Kidney tubule cell (primary cell): Measurements from ENCODE around the gene RAD51B.

ENCODE experiments used
- DNase-seq: peaks from one replicate; pipeline ENCODE4 v3.0.0-alpha.2; 2018; ENCODE audit warnings: low spot score

RAD51B gene

DNA sequence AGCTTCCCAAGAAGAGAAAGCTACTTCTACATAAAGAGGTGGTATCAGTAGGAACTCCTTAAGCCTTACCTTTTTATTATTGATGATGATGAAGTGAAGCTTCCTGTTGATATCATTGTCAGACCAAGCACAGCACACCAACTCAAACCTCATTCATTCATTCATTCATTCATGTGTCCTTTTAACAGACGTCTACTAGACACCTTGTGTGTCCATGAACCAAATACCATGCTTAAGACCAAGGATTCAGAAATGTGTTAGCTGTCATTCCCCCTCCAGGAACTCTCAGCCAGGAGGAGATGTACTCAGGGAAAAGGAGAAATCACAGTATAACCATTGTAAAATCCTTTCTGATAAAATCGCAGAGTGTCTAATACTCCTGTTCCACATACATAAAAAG is 778.5 kb downstream of the RAD51B start:
- no peak for DNase-seq

DNA sequence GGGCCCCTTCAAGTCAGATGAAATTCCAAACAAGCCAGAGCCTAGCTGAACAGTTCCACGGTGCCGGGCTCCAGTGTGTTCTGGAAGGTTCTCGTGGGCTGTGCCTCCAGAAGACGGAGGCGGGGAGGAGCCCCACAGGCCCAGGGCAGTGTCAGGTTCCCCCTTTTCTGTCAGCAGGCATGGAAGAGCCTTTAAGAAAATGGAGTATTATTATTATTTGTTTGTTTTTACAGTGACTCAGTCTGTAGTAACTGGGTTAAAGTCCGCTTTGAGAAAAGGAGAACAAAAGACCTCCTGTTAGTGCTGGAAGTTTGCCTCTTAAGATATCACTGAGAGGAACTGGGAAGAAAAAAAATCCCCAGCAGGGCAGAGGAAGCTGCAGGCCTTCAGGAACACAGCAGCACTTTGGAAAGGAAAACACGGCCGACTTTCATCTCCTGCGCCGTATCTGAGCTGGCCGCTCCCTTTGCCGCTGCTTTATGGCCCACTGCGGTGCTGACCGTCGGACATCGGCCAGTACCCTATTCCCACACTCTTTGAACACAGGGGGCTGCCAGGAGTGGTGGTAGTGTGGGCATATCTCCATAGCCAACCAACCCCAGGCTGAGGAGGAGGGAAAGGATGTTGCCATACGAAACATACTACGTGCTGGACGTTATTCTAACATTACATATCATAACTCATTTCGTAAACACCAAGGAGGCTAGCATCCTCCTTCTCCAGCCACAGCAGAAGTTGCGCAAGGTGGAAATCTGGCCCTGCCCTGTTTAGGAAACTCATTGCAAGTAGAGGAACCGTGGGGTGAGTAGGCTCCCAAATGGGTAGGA is 779.3 kb downstream of the RAD51B start:
- DNase-seq: peak; percentile 80

DNA sequence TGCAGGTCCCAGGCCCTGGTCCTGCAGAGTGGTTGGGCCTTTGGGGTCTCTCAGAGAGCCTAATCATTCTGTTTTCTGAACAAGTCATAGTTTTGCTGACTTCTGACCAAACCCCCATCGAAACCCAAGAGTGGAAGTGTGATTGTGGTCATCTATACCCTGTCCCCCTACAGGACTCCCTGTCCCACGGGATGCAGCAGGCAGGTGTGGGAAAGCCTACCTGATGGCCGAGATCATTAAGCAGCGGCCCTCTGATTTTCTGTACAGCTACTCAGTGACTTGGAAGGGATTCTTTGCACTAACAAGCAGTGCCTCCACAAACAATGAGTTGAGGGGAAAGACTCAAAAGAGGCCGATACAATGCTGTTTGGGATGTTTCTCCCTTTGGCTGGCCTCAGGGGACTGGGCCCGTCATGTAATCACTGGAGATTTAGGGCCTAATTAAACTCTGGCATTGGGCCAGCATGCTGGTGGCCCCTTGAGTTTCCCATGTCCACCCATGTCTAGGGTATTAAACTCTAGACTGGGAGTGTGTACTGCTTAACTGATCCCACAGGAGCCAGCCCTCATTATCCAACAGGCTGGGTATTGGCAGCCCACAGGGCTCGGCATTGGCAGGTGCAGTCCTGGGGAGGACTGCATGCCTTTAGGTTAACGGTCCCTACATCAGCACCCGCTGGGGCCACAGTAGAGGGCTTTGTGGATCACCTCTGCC is 780.5 kb downstream of the RAD51B start:
- no peak for DNase-seq

DNA sequence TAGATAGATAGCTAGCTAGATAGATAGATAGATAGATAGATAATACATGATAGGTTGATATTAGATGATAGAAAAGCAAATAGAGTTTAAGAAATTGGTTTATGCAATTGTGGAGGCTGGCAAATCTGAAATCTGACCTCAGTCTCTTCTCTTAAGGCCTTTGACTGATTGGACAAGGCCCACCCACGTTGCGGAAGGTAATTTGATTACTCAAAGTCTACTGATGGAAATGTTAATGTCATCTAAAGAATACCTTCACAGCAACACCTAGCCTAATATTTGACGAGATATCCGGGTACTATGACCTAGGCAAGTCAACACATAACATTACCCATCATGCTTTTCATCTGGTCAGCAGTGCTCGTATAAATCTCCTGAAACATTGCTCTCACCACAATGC is 782.9 kb downstream of the RAD51B start:
- DNase-seq: no peak

DNA sequence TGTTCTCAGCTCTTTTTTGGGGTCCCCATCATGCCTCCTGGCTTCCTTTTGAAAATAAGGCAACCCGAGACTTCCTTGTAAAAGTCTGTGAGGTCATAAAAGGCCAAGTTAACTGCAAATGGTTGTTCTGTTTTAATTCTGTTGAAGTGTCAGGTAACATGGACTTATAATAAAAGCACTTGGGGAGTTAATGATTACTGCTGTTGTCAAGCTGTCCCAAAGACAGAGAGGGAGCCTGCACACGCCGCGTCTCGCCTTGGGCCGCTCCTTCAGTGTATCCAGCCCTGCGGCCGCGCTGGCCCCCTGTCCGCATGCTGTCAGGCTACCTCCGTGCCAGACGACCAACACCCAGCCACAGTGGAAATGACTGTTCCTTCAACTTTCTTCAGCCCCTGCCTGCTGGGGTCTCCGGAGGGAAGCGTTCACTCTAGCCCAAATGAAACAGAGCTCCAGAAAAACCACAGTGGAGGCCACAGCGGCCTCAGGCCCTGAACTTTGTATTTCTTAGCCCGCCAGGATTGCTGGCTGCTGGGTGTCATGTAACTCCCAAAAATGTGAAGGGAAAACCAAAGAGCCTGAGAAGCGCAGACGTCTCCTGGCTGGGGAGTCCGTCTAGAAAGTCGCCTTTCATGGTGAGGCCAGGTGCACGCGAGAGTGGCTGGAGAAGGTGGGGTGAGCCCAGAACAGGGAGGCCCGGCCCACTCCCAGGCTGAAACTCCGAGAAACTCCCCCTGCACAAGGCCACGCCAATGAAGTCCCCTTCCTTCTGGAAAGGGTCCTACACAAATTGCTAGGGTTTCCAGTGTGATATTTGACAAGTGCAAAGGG is 784.2 kb downstream of the RAD51B start:
- DNase-seq: no peak

DNA sequence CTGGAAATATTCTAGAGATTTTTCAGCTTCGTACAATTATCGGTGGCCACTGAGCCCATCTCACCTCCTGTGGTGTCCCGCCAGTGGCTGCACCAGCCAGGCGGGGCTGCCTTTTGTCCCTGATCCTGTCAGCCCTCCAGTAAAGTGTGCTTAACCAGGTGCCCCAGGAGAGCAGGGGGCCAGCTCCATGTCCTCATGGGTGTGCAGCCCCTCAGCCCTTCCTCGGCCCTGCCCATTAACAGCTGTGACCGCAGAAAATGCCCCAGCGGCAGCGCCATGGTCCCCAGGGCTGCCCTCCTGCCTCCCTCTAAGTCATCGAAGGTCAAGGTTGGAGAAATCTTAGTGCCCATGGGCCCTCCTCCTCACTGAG is 784.8 kb downstream of the RAD51B start:
- DNase-seq: no peak

DNA sequence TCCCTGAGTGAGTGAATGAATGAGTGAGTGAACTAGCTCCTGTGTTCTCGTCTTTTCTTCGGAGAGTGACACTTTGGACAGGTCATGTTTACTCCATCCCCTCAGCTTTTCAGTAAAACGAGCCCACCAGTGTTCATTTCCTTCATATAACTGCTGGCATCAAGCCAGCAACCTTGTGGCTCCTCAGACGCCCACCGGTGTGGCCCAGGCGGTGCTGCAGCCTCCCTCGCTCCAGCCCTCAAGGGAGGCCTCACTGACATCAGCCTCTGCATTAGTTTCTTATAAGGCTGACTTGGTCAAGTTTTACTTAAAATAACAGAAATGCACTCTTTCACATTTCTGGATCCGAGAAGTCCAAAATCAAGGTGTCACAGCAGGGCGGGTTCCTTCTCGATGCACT is 785.2 kb downstream of the RAD51B start:
- no peak for DNase-seq

DNA sequence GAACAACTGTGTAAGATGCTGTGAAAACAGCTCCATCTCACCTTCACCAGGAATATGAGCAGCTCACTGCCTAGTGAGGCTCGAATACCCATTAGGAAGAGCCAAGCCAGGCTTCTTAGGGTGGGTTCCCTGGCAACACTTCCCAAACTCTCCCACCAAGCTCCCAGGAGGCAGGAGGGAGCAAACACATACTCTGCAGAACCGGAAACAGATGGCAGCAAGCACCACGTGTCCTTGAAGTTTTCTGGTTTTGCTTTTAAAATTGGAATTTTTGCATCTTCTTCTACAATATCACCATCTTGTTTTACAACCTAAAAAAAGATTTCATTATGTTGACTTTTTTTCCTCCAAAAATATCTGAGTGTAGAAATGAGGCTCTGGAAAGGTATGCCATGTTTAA is 786.6 kb downstream of the RAD51B start:
- DNase-seq: no peak

DNA sequence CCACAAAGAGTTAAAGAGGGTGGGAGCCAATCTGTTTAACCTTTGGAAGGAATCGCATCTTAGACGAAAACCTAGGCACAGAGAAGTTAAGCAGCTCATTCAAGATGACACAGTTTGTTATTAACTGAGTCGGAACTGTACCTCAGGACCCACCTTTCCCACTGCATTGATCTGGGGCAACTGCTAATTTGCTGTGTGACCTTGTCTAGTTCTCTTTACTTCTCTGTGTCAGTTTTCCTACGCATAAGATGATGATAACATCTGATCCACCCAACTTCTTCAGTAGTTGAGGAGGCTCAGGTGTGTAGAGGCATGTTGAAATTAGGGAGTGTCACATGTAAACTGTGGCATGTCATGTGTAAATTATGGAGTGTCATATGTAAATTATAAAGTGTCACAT is 787.1 kb downstream of the RAD51B start:
- no peak for DNase-seq

DNA sequence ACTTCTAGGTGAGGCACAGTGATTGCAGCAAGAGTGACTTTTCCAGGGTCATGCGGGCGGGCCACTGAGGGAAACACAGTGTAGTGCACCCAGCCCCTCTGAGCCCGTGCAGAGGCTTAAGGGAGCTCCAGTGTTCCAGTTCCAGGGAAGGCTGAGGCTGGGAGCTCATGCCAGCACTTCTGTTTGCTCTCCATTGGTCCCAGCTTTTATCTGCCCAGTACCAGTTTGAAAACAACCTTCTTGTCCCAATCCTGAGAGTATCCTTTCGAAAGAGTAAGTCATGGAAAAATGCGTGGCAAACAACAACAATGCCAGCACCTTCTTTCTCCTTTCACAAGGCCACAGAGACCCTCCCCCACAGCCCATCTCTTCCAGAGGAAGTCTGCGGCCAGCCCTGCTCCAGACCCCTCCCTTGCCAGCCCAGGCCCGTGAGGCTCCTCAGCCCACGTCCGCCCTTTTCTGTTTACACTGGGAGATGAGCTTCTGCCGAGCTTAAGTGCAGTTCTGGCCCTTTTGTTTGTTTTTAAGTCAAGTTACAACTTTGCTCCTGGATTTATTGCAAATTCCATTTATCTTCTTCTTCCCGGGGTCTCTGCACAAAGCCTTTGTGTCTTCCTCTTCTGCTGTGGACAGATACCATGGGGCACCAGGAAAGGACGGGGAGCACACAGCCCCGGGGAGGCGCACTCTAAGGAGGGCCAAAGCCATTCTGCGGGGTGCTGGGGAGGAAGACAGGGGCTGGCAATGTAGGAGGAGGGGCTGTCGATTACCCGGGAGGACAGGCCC is 787.7 kb downstream of the RAD51B start:
- DNase-seq: no peak

DNA sequence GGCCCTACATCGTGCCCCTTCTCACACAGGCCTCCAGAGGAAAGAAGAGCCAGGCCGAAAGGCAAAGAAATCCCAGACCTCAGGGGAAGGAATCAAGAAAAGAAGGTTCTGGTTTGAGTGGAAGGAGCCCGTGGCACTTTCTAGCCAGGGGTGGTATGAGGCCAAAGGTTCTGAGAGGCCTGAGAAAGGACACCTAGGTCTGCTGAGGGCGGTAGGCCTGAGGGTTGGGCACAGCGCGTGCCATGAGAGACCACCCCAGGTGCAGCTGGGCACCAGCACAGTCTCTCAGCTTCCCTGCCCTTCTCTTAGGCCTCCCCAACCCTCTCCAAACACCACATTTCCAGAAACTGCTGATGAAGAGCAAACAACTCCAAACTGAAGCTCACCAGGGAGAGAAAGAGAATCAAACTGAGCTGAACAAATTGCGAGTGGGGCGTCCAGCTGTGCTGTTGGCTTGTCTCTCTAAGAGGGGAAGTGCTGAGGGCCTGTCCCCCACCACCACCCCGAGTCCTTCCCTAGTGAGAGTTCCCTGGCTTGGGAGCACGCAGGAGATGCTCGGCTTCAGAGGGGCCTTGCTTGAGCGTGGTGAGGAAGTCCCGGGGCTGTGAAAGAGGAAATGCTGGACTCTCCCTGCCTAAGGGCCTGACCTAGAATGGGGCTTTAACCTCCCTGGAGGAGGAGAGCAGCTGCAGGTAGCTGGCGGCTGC is 788.4 kb downstream of the RAD51B start:
- no peak for DNase-seq

DNA sequence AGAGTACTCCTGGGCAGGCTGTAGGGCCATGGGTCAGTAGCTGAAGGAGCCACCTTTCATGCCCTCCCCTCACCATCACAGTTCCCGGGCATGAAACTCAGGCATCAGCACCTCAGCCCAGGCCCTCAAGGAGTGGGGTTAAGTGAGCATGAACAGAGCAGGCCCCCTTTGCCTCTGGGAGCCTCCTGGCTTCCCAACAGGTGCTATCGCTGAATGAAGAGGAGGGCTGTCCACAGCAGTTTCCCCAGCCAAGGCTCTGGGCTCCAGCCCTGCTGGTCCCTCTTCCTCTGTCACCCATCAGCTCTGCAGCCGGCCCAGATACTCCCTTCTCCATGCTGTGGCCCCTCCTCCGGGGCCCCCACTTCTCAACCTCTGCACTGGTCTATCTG is 789.0 kb downstream of the RAD51B start:
- DNase-seq: no peak

DNA sequence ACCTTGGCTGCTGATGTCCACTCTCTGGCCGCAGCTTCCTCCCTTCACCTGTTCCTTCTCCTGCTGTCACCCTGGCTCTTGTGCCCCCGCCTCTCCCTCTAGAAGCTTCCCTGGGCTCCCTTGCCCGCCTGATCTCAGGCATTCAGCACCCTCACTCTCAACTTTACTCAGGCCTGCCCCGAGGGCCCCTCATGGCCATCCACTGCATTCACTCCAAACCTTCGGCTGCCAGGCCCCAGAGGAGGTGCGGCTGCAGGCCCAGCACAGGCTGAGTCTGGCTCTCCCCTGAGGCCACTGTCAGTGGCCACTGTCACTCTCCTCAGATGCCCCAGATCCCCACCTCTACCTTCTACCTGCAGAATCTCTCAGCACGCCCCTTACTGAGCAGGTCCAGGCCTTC is 789.4 kb downstream of the RAD51B start:
- no peak for DNase-seq

DNA sequence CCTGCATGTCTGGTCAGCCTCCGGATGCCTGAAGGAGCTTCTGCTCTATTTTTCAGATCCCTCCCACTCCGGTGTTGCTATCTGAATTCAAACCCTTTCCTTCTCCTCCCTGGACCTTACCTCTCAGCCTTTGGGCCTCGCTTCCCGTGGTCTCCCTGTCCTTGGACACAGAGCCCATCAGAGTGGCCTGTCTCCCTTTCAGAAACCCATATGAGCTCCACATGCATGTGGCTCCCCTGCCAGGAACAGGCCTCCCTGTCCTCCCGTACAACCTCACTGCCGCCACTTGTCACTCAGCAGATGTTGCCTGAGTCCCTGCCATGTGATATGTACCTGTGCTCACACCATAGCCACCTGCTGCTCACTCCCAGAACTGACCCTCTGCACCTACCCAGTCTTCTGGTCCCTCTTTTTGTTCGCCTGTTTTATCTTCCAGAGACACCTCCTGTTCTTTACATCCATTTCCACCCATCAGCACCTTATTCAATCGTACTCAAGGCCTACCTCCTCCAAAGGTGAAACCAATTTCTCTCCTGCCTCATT is 790.7 kb downstream of the RAD51B start:
- no peak for DNase-seq

DNA sequence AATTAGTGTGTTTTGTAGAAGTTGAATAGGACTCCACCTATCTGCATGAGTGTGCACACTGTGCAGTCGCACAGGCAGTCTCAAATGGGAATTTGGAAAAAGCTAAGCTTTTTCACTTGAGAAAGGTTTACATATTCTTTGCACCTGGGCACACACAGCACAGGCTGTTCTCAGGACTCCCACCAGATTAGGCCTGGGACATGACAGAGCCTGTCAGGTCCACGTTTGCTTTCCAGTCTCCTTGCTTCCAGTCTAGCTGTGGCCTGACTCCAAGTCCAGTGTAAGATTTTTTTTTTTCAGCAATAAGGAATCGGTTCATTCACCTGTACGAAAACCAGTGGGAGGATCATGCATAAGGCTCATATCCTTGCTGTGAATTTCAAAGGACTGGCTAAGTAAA is 792.0 kb downstream of the RAD51B start:
- no peak for DNase-seq

DNA sequence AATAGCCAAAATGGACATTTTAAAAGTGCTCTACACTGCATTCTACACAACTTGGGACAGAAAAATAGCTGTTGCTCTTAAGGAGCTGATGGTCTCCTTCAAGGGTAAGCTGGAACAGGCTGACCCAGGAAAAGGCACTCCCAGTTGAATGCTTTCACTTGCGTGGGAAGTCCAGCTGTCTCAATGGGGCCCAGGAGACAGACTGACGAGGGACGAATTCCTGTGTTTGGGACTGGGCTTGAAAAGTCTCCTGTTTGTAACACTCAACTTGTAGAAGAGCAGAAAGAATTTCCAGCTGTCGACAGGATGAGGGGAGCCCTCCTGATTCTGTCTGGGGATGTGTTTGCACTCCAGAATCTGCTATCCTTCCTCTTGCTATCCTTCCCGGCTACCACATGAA is 792.5 kb downstream of the RAD51B start:
- no peak for DNase-seq

DNA sequence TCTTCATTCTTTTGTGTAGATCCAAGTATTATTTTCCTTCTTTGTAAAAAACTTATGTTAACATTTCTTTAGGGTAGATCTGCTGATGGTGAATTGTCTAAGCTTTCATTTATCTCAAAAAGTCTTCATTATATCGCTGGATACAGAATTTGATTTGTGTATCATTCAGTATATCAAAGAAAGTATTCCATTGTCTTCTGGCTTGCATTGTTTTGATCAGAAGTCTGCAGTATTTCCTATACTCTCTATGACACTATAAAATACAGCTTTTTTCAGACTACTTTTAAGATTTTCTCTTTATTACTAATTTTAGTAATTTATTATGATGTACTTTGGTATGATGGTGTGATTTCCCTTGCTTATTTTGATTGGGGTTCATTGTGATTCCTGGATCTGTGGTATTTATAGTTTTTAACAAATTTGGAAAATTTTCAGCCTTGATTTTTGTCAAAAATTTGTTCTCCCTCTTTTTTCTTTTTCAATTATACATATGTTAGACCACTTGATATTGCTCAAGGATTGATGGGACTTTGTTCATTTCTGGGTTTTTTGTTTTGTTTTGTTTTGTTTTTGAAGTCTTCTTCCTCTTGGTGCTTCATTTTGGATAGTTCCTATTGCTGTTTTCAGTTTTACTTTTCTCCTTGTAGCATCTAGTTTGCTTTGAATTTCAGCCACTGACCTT is 796.8 kb downstream of the RAD51B start:
- DNase-seq: peak; percentile 46

DNA sequence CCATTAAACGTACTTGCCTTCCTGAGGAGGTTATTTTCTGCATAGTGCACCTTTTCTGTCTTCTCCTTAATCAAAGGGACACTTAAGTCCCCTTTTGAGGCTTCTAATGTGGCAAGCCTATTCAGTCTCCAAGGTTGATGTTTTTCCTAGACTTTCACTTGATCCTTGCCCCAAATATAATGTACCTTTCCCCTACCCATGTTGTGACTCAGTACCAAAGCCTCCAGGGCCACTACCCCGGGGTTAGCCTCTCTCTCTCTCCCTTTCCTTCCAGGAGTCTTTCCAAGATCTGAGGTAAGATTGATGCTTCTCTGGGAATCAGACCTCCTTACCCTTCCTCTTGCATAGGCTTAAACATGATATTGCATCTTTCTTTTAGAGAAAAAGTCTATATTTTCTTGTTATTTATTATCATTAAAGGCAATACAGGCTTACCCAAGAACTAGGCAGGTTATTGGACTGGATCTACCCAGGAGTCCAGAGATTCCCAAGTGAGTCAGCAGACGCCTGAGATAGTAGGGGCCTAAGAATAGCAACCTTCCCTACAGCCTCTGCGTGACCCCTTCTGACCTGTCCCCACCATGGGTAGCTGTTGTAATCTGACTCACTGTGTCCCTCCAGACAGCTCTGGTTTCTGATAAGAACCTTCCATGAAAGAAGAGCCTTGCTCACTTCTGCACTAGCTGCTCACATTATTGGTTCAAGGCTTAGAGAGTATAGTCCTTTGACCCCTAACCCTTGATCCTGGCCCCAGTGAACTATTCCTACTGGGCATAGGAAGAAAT is 800.4 kb downstream of the RAD51B start:
- peak; percentile 87 for DNase-seq
